GM12878 (cell line): ENCODE measurements around the gene ZPR1. TPM values are rescaled to one million over a fixed set of nuclear protein-coding genes. Genes with fewer than 3 reads are reported as not detected.

Source experiments
- ATAC-seq: fragments of 200-7000 bp; cut with Tn5 transposase; 3 replicates; pipeline ENCODE4 v1.9.1; 2020; ENCODE audit warnings: mild to moderate bottlenecking, moderate library complexity
- BruUV-seq: library from RNA; stranded (reverse); fragments of 400-500 nt; replicated peaks from 2 replicates; lab custom pipeline; 2021; lab: Mats Ljungman, UMichigan
- CTCF ChIA-PET: fragments of 300-600 bp; sonication (Branson Sonifier 250); formaldehyde crosslinking; extraction: SDS; loops from one replicate; lab custom pipeline; 2021; ENCODE audit warnings: inconsistent platforms; lab: Yijun Ruan, JAX
- POLR2A ChIA-PET: fragments of 350-600 bp; formaldehyde crosslinking; extraction: SDS; loops from one replicate; lab custom pipeline; 2021; ENCODE audit warnings: inconsistent platforms; lab: Charles Lee
- RAD21 ChIA-PET: fragments of 300-600 bp; sonication (Branson Sonifier 250); formaldehyde crosslinking; loops from one replicate; lab custom pipeline; 2023; ENCODE audit warnings: antibody characterized with exemption; ENCODE audit not compliant: unreplicated experiment; lab: Charles Lee
- SMC1A ChIA-PET: fragments of 300-600 bp; sonication (Branson Sonifier 250); formaldehyde crosslinking; loops from one replicate; lab custom pipeline; 2023; ENCODE audit not compliant: unreplicated experiment, uncharacterized antibody; lab: Charles Lee
- DNase-seq: peaks from one replicate; pipeline ENCODE4 v3.0.0-alpha.2; 2011; ENCODE audit warnings: low read depth, low spot score
- FAIRE-seq: peaks from 3 replicates; lab custom pipeline; 2011; peaks lifted over from hg19 to GRCh38; lab: Jason Lieb, UNC
- H2AFZ ChIP-seq: 2 replicates; pipeline ENCODE4 v1.6.0; 2011; ENCODE audit warnings: low read depth, low read length, control low read depth; ENCODE audit not compliant: control insufficient read depth
- H3K27ac ChIP-seq: 2 replicates; pipeline ENCODE4 v1.5.1; 2011; ENCODE audit warnings: control low read depth; ENCODE audit not compliant: control insufficient read depth, insufficient read depth
- H3K27me3 ChIP-seq, 2 experiments: replicated peaks in 1 of 2; 2 replicates each; pipeline versions ENCODE4 v1.6.0 to v1.6.1; 2011; ENCODE audit warnings: low read length in 1 of 2; ENCODE audit not compliant: control insufficient read depth in 2 of 2, insufficient read depth in 2 of 2
- H3K36me3 ChIP-seq, 2 experiments: 2 replicates each; pipeline ENCODE4 v1.5.1; 2011; ENCODE audit warnings: low read length in 1 of 2; ENCODE audit not compliant: control insufficient read depth in 2 of 2, insufficient read depth in 2 of 2
- H3K4me1 ChIP-seq: 2 replicates; pipeline ENCODE4 v1.6.1; 2011; ENCODE audit warnings: mild to moderate bottlenecking, low read length, moderate library complexity, mixed read lengths; ENCODE audit not compliant: control insufficient read depth, insufficient read depth
- H3K4me2 ChIP-seq: 2 replicates; pipeline ENCODE4 v1.6.0; 2011; ENCODE audit warnings: control low read depth; ENCODE audit not compliant: control insufficient read depth, insufficient read depth
- H3K4me3 ChIP-seq: fragments of 200-600 bp; sonication (generic); 2 replicates; pipeline ENCODE4 v1.5.1; 2016
- H3K79me2 ChIP-seq: 2 replicates; pipeline ENCODE4 v1.6.0; 2011; ENCODE audit warnings: low read length; ENCODE audit not compliant: control insufficient read depth, insufficient read depth
- H3K9ac ChIP-seq: 2 replicates; pipeline ENCODE4 v1.8.0; 2011; ENCODE audit warnings: low read length, control low read depth, mixed read lengths; ENCODE audit not compliant: control insufficient read depth, insufficient read depth
- H3K9me3 ChIP-seq: replicated peaks from 3 replicates; pipeline ENCODE4 v1.5.1; 2011; ENCODE audit warnings: mild to moderate bottlenecking, low read length; ENCODE audit not compliant: control insufficient read depth, insufficient read depth
- H4K20me1 ChIP-seq: 2 replicates; pipeline ENCODE4 v1.6.0; 2011; ENCODE audit not compliant: control insufficient read depth, insufficient read depth
- BCL11A ChIP-seq: IDR thresholded peaks from 2 replicates; pipeline ENCODE4 v1.6.1; 2011; ENCODE audit warnings: low read depth, low read length
- ETV6 ChIP-seq, 2 experiments: fragments of 450-650 bp in 1 of 2; IDR thresholded peaks in 1 of 2; conservative IDR thresholded peaks in 1 of 2; 2 replicates each; pipeline ENCODE4 v1.6.1; 2014; ENCODE audit warnings: antibody characterized with exemption in 1 of 2, borderline replicate concordance in 1 of 2, low read depth in 1 of 2, mild to moderate bottlenecking in 1 of 2, moderate library complexity in 1 of 2
- RFX5 ChIP-seq: IDR thresholded peaks from 2 replicates; pipeline ENCODE4 v1.6.1; 2011; ENCODE audit warnings: low read depth, low read length, improper control_type of control experiment
- STAT3 ChIP-seq: IDR thresholded peaks from 2 replicates; pipeline ENCODE4 v1.6.1; 2011; ENCODE audit warnings: low read depth, low read length, improper control_type of control experiment
- TAF1 ChIP-seq: IDR thresholded peaks from 2 replicates; pipeline ENCODE4 v1.6.1; 2011; ENCODE audit warnings: mild to moderate bottlenecking, low read depth, low read length, borderline replicate concordance
- TARDBP ChIP-seq: IDR thresholded peaks from 2 replicates; pipeline ENCODE4 v1.6.1; 2016; ENCODE audit warnings: borderline replicate concordance
- TCF3 ChIP-seq: IDR thresholded peaks from 2 replicates; pipeline ENCODE4 v1.6.1; 2012; ENCODE audit warnings: low read depth, mild to moderate bottlenecking, low read length, borderline replicate concordance; ENCODE audit not compliant: insufficient read depth
- USF2 ChIP-seq: IDR thresholded peaks from 2 replicates; pipeline ENCODE4 v1.6.1; 2011; ENCODE audit warnings: low read depth, low read length, improper control_type of control experiment, borderline replicate concordance
- WGBS: methylation state at CpG from one replicate; pipeline ENCODE4 v1.1.6; 2016; ENCODE audit warnings: low lambda C conversion rate; ENCODE audit not compliant: insufficient replicate concordance, insufficient coverage; ENCODE audit errors: missing lambda C conversion rate; 5-methylcytosine and 5-hydroxymethylcytosine counted together
- in situ Hi-C: fragments of 300-500 bp; cut with MboI; formaldehyde crosslinking; loops from 9 replicates; pipeline ENCODE4 v1.14.3; 2018; ENCODE audit warnings: mixed read lengths
- intact Hi-C: fragments of 100-400 bp; cut with micrococcal nuclease; formaldehyde crosslinking; loops from one replicate; pipeline ENCODE4 v1.14.2; 2022; ENCODE audit not compliant: unreplicated experiment
- polyA plus RNA-seq, 11 experiments: library from polyadenylated mRNA; depleted of rRNA in 4 of 11; unstranded in 6 of 11; stranded (reverse) in 5 of 11; fragments of >200 nt; fragmentation: Nextera tagmentation in 4 of 11; fragmentation: Illumina TruSeq in 1 of 11; extraction: Ambion mirVana in 4 of 11; extraction: Trizol in 1 of 11; gene quantifications; 1 replicate in 1 of 11; 2 replicates in 10 of 11; pipeline versions ENCODE4 v1.2.1 to v1.2.3, GENCODE V29; 2011 to 2016; ENCODE audit warnings: inconsistent platforms in 2 of 11, missing spikeins in 2 of 11, low read depth in 1 of 11
- total RNA-seq, 4 experiments: library from RNA; depleted of rRNA in 3 of 4; stranded (reverse); fragments of >200 nt in 3 of 4; fragmentation: Illumina TruSeq in 1 of 4; extraction: Trizol in 1 of 4; gene quantifications; 2 replicates each; pipeline versions ENCODE4 v1.2.1 to v1.2.3, GENCODE V29; 2013 to 2021
- TF ChIP-seq, protein P1 (sequence below): IDR thresholded peaks from 2 replicates; pipeline ENCODE4 v1.6.1; 2012; ENCODE audit warnings: mild to moderate bottlenecking, low read depth, low read length

Gene ZPR1
- total and polyA plus RNA-seq, 10 of the 15 experiments (the other 5 are each of a cell fraction or from before 2014, with no cell fraction given): 9.3 to 89.7 (median 54.7) TPM

GRCh38 chr11:116836632-116836991 lies 48.8 kb upstream of the ZPR1 start:
- Histone ChIP-seq H3K4me2 (no peak overlapping the region), H3K27me3 (no peaks in the 10 kb centered on the region), H2AFZ (no peak overlapping the region), H3K79me2 (no peaks in the 10 kb centered on the region)
- no TSS peak for BruUV-seq
- TF ChIP-seq TCF3 (no peak), TAF1 (no peak), BCL11A (no peak), RFX5 (no peak), ETV6 (conservative IDR thresholded peaks at IDR 0.05 in 1 of 2, IDR thresholded peaks at IDR 0.05 in 1 of 2; ENCODE audit: borderline replicate concordance in 1 of 2, low read depth in 1 of 2) (no peak), USF2 (no peak), STAT3 (no peak), TARDBP (no peak)
- TF ChIP-seq, protein P1, sequence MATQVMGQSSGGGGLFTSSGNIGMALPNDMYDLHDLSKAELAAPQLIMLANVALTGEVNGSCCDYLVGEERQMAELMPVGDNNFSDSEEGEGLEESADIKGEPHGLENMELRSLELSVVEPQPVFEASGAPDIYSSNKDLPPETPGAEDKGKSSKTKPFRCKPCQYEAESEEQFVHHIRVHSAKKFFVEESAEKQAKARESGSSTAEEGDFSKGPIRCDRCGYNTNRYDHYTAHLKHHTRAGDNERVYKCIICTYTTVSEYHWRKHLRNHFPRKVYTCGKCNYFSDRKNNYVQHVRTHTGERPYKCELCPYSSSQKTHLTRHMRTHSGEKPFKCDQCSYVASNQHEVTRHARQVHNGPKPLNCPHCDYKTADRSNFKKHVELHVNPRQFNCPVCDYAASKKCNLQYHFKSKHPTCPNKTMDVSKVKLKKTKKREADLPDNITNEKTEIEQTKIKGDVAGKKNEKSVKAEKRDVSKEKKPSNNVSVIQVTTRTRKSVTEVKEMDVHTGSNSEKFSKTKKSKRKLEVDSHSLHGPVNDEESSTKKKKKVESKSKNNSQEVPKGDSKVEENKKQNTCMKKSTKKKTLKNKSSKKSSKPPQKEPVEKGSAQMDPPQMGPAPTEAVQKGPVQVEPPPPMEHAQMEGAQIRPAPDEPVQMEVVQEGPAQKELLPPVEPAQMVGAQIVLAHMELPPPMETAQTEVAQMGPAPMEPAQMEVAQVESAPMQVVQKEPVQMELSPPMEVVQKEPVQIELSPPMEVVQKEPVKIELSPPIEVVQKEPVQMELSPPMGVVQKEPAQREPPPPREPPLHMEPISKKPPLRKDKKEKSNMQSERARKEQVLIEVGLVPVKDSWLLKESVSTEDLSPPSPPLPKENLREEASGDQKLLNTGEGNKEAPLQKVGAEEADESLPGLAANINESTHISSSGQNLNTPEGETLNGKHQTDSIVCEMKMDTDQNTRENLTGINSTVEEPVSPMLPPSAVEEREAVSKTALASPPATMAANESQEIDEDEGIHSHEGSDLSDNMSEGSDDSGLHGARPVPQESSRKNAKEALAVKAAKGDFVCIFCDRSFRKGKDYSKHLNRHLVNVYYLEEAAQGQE: no peak
- TF ChIP-seq, all 136 proteins: peak for 0
- DNase-seq (no peak), ATAC-seq (no peak), FAIRE-seq (no peak)
- no peaks in the 10 kb centered on the region for H4K20me1 ChIP-seq
- WGBS: 42% methylated on average over 7 of the region's 7 CpGs
- no peak overlapping the region for H3K4me3 ChIP-seq
- CTCF ChIA-PET: interaction anchor here (0.6 to 7.3 kb wide), 29 partner anchors 10 to 390 kb away, joined by 3 to 183 read pairs (median 6); partner anchors contain the start of genes APOA4, APOA5, BUD13 and PAFAH1B2
- RAD21 ChIA-PET: interaction anchor here (0.8 to 2.7 kb wide), 15 partner anchors 14 to 308 kb away, joined by 3 to 56 read pairs (median 6); partner anchors contain the start of genes APOA5, PAFAH1B2 and ZPR1
- peaks cover 8% of the 10 kb centered on the region; the same call in 1 of the 2 replicates for H3K4me1 ChIP-seq
- SMC1A ChIA-PET: interaction anchor here (1.1 to 2.8 kb wide), 12 partner anchors 16 to 394 kb away, joined by 3 to 42 read pairs (median 6); partner anchors contain the start of genes APOA5 and ZPR1
- in situ Hi-C loops: no loop called here
- H3K27ac ChIP-seq: no peak overlapping the region
- intact Hi-C loops: loop anchor here (1.0 to 5.0 kb wide), 4 partner anchors 45 to 391 kb away; partner anchors contain the start of gene APOA5
- H3K9ac ChIP-seq: no peak overlapping the region; the same call in 1 of the 2 replicates
- no peaks in the 10 kb centered on the region for H3K36me3 ChIP-seq
- POLR2A ChIA-PET: interaction anchor here (1.3 to 3.0 kb wide), 6 partner anchors 14 to 395 kb away, joined by 3 to 10 read pairs (median 5); partner anchors contain the start of genes APOA5 and PCSK7
- no peaks in the 10 kb centered on the region for H3K9me3 ChIP-seq
